Activated T-helper 2 cell treated with anti-CD3 and anti-CD28 coated beads, Interferon-gamma antibody, Interleukin-2, Interleukin-4, amounts not matched to agents 10 μg/mL and 5 μg/mL and 100 μg/mL, durations not matched to agents 14 hours and 24 hours and 36 hours (primary cell): Measurements from ENCODE around the gene GTF2H1. TPM values are rescaled to one million over a fixed set of nuclear protein-coding genes. Genes with fewer than 3 reads are reported as not detected.

Source experiments
- total RNA-seq: library from RNA; stranded (reverse); gene quantifications from 2 replicates; pipeline ENCODE4 v1.2.3, GENCODE V29; 2022

Gene GTF2H1
- total RNA-seq, 1 donor from 2014 or later, result 51.4 TPM

Other genes starting within 250 kb of the GTF2H1 start
- 37.8 and 44.1 TPM in 2 replicates for gene SAAL1, start 216.5 kb upstream of the GTF2H1 start, total RNA-seq
- gene MRGPRX3, start 190.0 kb upstream of the GTF2H1 start, total RNA-seq, result not detected in 2 replicates
- not detected in 2 replicates for gene MRGPRX4, start 149.7 kb upstream of the GTF2H1 start, total RNA-seq
- not detected in 2 replicates for gene SAA4, start 85.8 kb upstream of the GTF2H1 start, total RNA-seq
- not detected in 2 replicates for gene SAA2, start 73.9 kb upstream of the GTF2H1 start, total RNA-seq
- not detected in 2 replicates for gene SAA1, start 56.3 kb upstream of the GTF2H1 start, total RNA-seq
- 33.3 and 34.2 TPM in 2 replicates for gene HPS5, start 427 bp upstream of the GTF2H1 start, total RNA-seq
- 1,864 and 1,905 TPM in 2 replicates for gene LDHA, start 72.0 kb downstream of the GTF2H1 start, total RNA-seq
- gene LDHC, start 89.8 kb downstream of the GTF2H1 start, total RNA-seq, result not detected in 2 replicates
- gene LDHAL6A, start 133.3 kb downstream of the GTF2H1 start, total RNA-seq, result not detected in 2 replicates
- 49.5 and 53.3 TPM in 2 replicates for gene TSG101, start 204.4 kb downstream of the GTF2H1 start, total RNA-seq